ENCODE results near the gene BCL2L13.
A peak's percentile ranks its signal among the peaks of the same experiment; 100 is the strongest.

Gene BCL2L13

GRCh38 chr22:17777005-17777716, 138.6 kb downstream of the BCL2L13 start:
- H3K36me3 Mint-ChIP-seq (ENCODE audit: insufficient read depth), result peaks cover 19% of the 10 kb centered on the region
- peak overlapping the region; percentile 99 for H3K4me3 Mint-ChIP-seq
- DNase-seq (ENCODE audit: low spot score in 2 of 2), result peak; percentile 54 to 75
- ATAC-seq (replicated peaks; ENCODE audit: extremely low read depth, poor library complexity, severe bottlenecking), result peak; percentile 69
- peak overlapping the region; percentile 98 for H3K27ac Mint-ChIP-seq (ENCODE audit: low read depth)
- H3K4me1 Mint-ChIP-seq, result peaks cover 83% of the 10 kb centered on the region
- no peaks in the 10 kb centered on the region for H3K9me3 Mint-ChIP-seq
- no peaks in the 10 kb centered on the region for H3K27me3 Mint-ChIP-seq

- H3K4me3 Mint-ChIP-seq, result peak overlapping the region; percentile 99
- peaks cover 19% of the 10 kb centered on the region for H3K36me3 Mint-ChIP-seq (ENCODE audit: insufficient read depth)
- ATAC-seq (replicated peaks; ENCODE audit: extremely low read depth, poor library complexity, severe bottlenecking), result no peak
- peak overlapping the region; percentile 98 for H3K27ac Mint-ChIP-seq (ENCODE audit: low read depth)
- H3K27me3 Mint-ChIP-seq, result no peaks in the 10 kb centered on the region
- H3K4me1 Mint-ChIP-seq, result peaks cover 84% of the 10 kb centered on the region
- no peaks in the 10 kb centered on the region for H3K9me3 Mint-ChIP-seq
- DNase-seq (ENCODE audit: low spot score in 2 of 2), result no peak
Measured at GRCh38 chr22:17777717-17778044, 139.1 kb downstream of the BCL2L13 start.

- H3K27me3 Mint-ChIP-seq, result no peaks in the 10 kb centered on the region
- peak overlapping the region; percentile 98 for H3K27ac Mint-ChIP-seq (ENCODE audit: low read depth)
- ATAC-seq (replicated peaks; ENCODE audit: extremely low read depth, poor library complexity, severe bottlenecking) (no peak), DNase-seq (ENCODE audit: low spot score in 2 of 2) (no peak)
- peak overlapping the region; percentile 99 for H3K4me3 Mint-ChIP-seq
- H3K4me1 Mint-ChIP-seq, result peaks cover 77% of the 10 kb centered on the region
- peaks cover 19% of the 10 kb centered on the region for H3K36me3 Mint-ChIP-seq (ENCODE audit: insufficient read depth)
- no peaks in the 10 kb centered on the region for H3K9me3 Mint-ChIP-seq
Measured at GRCh38 chr22:17778412-17778976, 139.9 kb downstream of the BCL2L13 start.

GRCh38 chr22:17779286-17780115, 140.9 kb downstream of the BCL2L13 start:
- peaks cover 19% of the 10 kb centered on the region for H3K36me3 Mint-ChIP-seq (ENCODE audit: insufficient read depth)

GRCh38 chr22:17780116-17780740, 141.7 kb downstream of the BCL2L13 start:
- Mint-ChIP-seq H3K4me3 (peak overlapping the region; percentile 99), H3K4me1 (peaks cover 71% of the 10 kb centered on the region), H3K9me3 (no peaks in the 10 kb centered on the region), H3K27me3 (no peaks in the 10 kb centered on the region), H3K36me3 (ENCODE audit: insufficient read depth) (peaks cover 19% of the 10 kb centered on the region), H3K27ac (ENCODE audit: low read depth) (peak overlapping the region; percentile 98)
- no peak for DNase-seq (ENCODE audit: low spot score in 2 of 2)
- ATAC-seq (replicated peaks; ENCODE audit: extremely low read depth, poor library complexity, severe bottlenecking), result no peak

More at GRCh38 chr22:17779286-17780115, 140.9 kb downstream of the BCL2L13 start:
- no peaks in the 10 kb centered on the region for H3K27me3 Mint-ChIP-seq
- H3K4me3 Mint-ChIP-seq, result peak overlapping the region; percentile 99
- no peaks in the 10 kb centered on the region for H3K9me3 Mint-ChIP-seq
- DNase-seq (ENCODE audit: low spot score in 2 of 2) (no peak), ATAC-seq (replicated peaks; ENCODE audit: extremely low read depth, poor library complexity, severe bottlenecking) (no peak)
- peak overlapping the region; percentile 98 for H3K27ac Mint-ChIP-seq (ENCODE audit: low read depth)
- H3K4me1 Mint-ChIP-seq, result peaks cover 75% of the 10 kb centered on the region

Data from central memory CD8-positive, alpha-beta T cell (primary cell).